Measurements from ENCODE around the gene WASHC1. TPM values are rescaled to one million over a fixed set of nuclear protein-coding genes. Genes with fewer than 3 reads are reported as not detected.
A peak's percentile ranks its signal among the peaks of the same experiment; 100 is the strongest.
"Not testable (repeated sequence)": the region's sequence is repeated elsewhere in the genome, so short reads cannot be mapped to it uniquely, and the experiment has no call there.

WASHC1 gene, protein sequence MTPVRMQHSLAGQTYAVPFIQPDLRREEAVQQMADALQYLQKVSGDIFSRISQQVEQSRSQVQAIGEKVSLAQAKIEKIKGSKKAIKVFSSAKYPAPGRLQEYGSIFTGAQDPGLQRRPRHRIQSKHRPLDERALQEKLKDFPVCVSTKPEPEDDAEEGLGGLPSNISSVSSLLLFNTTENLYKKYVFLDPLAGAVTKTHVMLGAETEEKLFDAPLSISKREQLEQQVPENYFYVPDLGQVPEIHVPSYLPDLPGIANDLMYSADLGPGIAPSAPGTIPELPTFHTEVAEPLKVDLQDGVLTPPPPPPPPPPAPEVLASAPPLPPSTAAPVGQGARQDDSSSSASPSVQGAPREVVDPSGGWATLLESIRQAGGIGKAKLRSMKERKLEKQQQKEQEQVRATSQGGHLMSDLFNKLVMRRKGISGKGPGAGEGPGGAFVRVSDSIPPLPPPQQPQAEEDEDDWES
- total RNA-seq = 1 to 10 TPM; 3.0 to 9.6 (median 6.5) TPM

DNA sequence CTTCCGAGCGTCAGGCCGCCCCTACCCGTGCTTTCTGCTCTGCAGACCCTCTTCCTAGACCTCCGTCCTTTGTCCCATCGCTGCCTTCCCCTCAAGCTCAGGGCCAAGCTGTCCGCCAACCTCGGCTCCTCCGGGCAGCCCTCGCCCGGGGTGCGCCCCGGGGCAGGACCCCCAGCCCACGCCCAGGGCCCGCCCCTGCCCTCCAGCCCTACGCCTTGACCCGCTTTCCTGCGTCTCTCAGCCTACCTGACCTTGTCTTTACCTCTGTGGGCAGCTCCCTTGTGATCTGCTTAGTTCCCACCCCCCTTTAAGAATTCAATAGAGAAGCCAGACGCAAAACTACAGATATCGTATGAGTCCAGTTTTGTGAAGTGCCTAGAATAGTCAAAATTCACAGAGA, at the start of gene WASHC1:
Gene WASHC1 (minus strand): TSS at position 101 of the 400 bp plus-strand sequence. CDS start 4,457 bp downstream, outside the sequence.
- H3K9me3 ChIP-seq; DNase-seq (ENCODE audit: extremely low spot score); intact Hi-C loops (cut with DNase I); H3K4me1 ChIP-seq; H3K27ac ChIP-seq (replicated peaks in 1 of 4); H3K27me3 ChIP-seq; H3K36me3 ChIP-seq: not testable (repeated sequence)
- WGBS = no CpG with 5 or more reads among the region's 20 CpGs
- peak within 1 kb of the TSS; percentile 35 to 59 (median 50) for H3K4me3 ChIP-seq

- no CpG with 5 or more reads among the region's 3 CpGs for WGBS
- H3K9me3 ChIP-seq = not testable (repeated sequence)
Measured at GRCh38 chr9:78333-78732, 49.1 kb upstream of the WASHC1 start.

DNA sequence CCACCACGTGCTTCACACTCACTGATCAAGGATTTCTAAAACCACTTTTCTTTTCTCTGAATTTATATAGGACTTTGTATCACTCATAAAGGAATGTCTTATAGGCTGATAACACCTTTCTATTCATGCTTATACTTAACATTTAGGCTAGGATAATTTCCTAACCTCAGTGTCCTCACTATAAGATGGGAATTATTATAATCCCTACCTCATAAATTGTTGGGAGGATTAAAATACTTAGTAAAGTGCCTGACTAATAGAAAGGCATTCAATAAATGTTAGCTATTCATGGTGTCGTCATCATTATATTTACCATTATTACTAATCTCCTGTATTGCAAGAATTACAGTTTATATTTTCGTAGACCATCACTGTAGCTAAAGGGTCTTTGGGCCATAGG, 47.1 kb upstream of the WASHC1 start:
- WGBS = no CpG with 5 or more reads among the region's 3 CpGs
- intact Hi-C loops (cut with DNase I); H3K36me3 ChIP-seq; H3K9me3 ChIP-seq; H3K4me3 ChIP-seq; DNase-seq (ENCODE audit: extremely low spot score); H3K27ac ChIP-seq (replicated peaks in 1 of 4): not testable (repeated sequence)
- H3K27me3 ChIP-seq = peaks cover 0 to 16% (median 0%) of the 10 kb centered on the region in 4 donors
- peaks cover 6 to 12% (median 8%) of the 10 kb centered on the region in 4 donors for H3K4me1 ChIP-seq

More at GRCh38 chr9:78333-78732, 49.1 kb upstream of the WASHC1 start:
- H3K4me1 ChIP-seq; H3K4me3 ChIP-seq; H3K27ac ChIP-seq (replicated peaks in 1 of 4); H3K36me3 ChIP-seq; DNase-seq (ENCODE audit: extremely low spot score); intact Hi-C loops (cut with DNase I); H3K27me3 ChIP-seq: not testable (repeated sequence)

DNA sequence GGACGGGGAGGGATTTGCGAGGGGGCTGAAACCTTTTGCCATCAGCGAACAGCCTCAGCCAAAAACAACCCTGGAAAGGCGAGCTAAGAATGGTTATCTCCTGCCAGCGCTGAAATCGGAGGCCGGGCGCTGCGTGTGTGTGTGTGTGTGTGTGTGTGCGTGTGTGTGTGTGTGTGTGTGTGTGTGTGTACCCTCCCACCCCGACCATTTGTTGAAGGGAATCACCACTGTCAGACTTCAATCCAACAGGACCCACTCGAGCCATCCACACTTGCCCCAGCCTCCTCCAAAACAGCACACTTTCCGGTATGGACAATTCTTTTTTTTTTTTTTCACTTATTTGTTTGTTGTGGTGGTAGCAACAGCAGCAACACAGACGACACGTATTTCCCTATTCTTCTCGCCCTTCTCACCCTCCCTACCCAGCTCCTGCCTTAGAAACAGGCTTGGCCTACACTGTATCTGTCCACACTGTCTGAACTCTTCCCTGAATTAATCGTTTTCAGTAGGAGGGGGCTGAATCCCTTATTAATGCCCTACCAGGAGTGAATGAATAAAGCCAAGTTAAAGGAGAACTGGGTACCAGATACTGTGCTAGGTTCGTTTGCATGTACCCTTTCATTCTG, 44.8 kb upstream of the WASHC1 start:
- peak overlapping the region in 3 of 4 donors; percentile 49 to 65 (median 57) for H3K27ac ChIP-seq (replicated peaks in 1 of 4)
- peak overlapping the region; percentile 38 to 59 (median 56) for H3K4me3 ChIP-seq
- H3K27me3 ChIP-seq = peaks cover 0 to 16% (median 0%) of the 10 kb centered on the region in 4 donors
- peaks cover 6 to 12% (median 8%) of the 10 kb centered on the region in 4 donors for H3K4me1 ChIP-seq
- H3K36me3 ChIP-seq; H3K9me3 ChIP-seq; intact Hi-C loops (cut with DNase I); DNase-seq (ENCODE audit: extremely low spot score): not testable (repeated sequence)
- 42% methylated on average over 7 of the region's 18 CpGs for WGBS

- peak overlapping the region in 3 of 4 donors; percentile 49 to 65 (median 57) for H3K27ac ChIP-seq (replicated peaks in 1 of 4)
- peaks cover 6 to 12% (median 8%) of the 10 kb centered on the region in 4 donors for H3K4me1 ChIP-seq
- peak overlapping the region; percentile 38 to 59 (median 56) for H3K4me3 ChIP-seq
- H3K36me3 ChIP-seq; H3K9me3 ChIP-seq; intact Hi-C loops (cut with DNase I): not testable (repeated sequence)
- peak; percentile 60 for DNase-seq (ENCODE audit: extremely low spot score)
- WGBS = no CpG with 5 or more reads among the region's 109 CpGs
- H3K27me3 ChIP-seq = peaks cover 0 to 16% (median 0%) of the 10 kb centered on the region in 4 donors
Measured at GRCh38 chr9:73076-73899, 44.0 kb upstream of the WASHC1 start.

DNA sequence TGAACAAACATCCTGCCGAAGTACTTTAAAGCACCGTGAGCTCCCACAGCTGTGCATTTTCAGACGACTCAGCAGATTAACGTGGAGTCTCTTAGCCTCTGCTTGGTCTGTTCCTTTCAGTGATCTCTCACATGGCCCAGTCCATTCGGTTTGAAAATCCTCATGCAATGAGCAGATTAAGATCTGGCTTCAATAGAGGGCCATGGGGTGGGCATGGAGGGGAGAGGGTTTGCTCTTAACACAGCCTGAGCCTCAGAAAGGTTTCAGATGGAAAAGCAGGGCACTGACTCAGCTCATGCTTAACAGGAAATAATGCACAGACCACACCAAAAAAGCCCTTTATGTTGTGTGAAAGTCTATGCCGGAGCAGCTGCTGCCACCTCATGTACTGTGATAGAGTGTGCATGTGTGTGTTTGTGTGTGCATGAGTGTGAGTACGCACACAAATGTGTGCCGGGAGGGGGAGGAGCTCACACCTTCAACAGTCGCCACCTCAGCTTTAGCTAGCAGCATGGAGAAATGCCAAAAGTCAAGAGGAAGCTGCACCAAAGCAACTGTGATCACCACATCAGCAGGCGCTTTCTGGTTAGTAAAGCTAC, 33.9 kb upstream of the WASHC1 start:
- intact Hi-C loops (cut with DNase I); DNase-seq (ENCODE audit: extremely low spot score); H3K4me1 ChIP-seq; H3K27me3 ChIP-seq; H3K4me3 ChIP-seq; H3K36me3 ChIP-seq; H3K27ac ChIP-seq (replicated peaks in 1 of 4); H3K9me3 ChIP-seq: not testable (repeated sequence)
- WGBS = no CpG with 5 or more reads among the region's 10 CpGs

DNA sequence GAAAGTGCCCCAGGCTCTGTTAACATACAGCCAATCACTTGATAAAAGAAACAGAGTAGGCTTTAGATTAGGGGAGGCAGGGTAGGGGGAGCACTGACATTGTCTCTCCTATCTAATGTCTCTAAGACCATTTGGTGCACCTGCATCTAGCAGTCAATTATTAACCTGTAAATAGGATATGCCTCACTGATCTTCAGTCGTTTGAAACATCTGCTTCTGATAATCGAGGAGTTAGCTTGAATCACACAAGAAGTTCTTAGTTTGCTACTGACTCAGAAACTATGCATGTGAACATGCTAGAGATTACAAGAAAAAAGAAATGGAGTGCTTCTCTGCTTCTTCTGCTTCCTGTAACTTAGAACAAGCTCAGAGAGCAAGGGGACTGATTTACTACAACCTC, 23.4 kb upstream of the WASHC1 start:
- H3K36me3 ChIP-seq; DNase-seq (ENCODE audit: extremely low spot score); H3K27me3 ChIP-seq; intact Hi-C loops (cut with DNase I); H3K4me1 ChIP-seq; H3K4me3 ChIP-seq; H3K9me3 ChIP-seq; H3K27ac ChIP-seq (replicated peaks in 1 of 4): not testable (repeated sequence)
- 54% methylated on average over 2 of the region's 2 CpGs for WGBS

GRCh38 chr9:48190-48842, 19.1 kb upstream of the WASHC1 start:
- 54% methylated on average over 3 of the region's 5 CpGs for WGBS
- H3K4me1 ChIP-seq; DNase-seq (ENCODE audit: extremely low spot score); H3K36me3 ChIP-seq; H3K4me3 ChIP-seq; H3K9me3 ChIP-seq; intact Hi-C loops (cut with DNase I); H3K27ac ChIP-seq (replicated peaks in 1 of 4); H3K27me3 ChIP-seq: not testable (repeated sequence)

DNA sequence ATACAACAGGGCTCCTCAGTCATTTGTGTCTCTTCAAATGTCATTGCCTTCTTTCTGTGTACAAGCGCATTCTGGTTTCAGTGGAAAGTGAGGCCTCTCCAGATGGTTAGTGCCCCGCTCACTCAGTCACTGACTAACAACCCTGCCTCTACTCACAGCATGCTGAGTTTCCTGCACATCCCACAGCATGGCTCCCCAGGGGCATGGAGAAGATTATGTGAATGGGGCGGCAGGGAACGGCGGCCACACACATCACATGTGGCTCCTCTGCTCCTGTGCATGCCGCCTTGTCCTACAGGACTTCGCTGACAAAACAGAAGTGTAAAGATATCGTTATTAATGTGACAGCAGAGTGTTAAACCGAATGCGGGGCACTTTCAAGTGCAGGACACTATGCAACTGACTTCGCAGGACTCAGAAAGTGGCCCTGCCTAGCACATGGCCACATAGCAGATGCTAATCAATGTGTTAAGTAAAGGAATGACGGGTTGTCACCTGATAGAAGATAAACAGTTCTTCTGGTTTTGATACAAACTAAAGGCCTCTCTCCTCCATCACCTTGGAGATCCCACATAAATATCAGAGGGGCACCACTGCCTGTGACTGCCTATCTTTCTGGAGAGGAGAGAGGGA, 17.5 kb upstream of the WASHC1 start:
- H3K27me3 ChIP-seq; H3K4me3 ChIP-seq; H3K9me3 ChIP-seq; intact Hi-C loops (cut with DNase I); H3K27ac ChIP-seq (replicated peaks in 1 of 4); DNase-seq (ENCODE audit: extremely low spot score); H3K36me3 ChIP-seq; H3K4me1 ChIP-seq: not testable (repeated sequence)
- no CpG with 5 or more reads among the region's 12 CpGs for WGBS

DNA sequence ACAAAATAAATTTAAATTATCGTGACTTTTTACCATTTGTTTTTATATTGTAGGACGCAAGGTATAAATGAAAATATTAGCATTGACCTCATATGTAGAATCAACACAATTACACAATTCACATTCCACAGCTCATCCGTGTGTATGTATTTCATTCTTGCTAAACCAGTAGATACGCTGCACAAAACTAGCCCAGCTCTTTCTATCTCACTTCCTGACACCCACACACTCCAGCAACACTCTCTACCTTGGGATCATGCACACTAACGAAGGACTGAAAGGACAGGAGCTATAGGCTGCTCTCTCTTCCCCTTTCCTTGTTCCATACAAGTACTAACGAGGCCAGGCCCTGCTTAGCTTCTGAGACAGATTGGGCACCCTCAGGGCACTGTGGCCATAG, 16.9 kb upstream of the WASHC1 start:
- H3K36me3 ChIP-seq; DNase-seq (ENCODE audit: extremely low spot score); H3K9me3 ChIP-seq; H3K4me3 ChIP-seq; intact Hi-C loops (cut with DNase I); H3K27me3 ChIP-seq; H3K4me1 ChIP-seq; H3K27ac ChIP-seq (replicated peaks in 1 of 4): not testable (repeated sequence)
- 17% methylated on average over 4 of the region's 6 CpGs for WGBS

DNA sequence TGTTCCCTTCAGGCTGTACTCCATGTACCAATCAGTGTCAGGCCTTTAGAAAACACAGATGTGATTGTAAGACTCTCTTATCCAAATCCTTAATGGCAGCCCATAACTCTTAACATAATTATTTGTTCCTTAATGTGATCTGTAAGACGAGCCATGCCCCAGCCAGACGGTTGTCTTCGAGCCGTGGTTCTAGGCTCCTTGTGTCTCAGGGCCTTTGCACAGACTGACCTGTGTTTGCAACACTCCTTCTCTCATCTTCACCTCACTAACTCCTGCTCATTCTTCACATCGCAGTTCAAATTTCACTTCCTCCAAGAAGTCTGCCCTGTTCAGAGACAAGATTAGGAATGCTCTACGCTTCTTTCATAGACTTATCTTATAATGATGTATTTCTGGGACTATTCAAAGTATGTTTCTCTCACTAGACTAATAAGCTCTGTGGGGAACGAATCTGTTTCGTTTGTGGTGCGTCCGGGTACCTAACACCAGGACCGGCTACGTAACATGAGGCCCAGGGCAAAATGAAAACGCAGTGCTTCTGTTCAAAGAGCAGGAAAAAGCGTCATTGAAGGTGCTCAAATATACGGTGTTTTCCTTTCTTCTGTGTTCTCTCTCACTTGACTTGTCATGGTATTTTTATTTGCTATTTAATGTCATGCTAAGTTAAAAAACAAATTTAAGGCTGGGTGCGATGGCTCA, 16.1 kb upstream of the WASHC1 start:
- DNase-seq (ENCODE audit: extremely low spot score); H3K27ac ChIP-seq (replicated peaks in 1 of 4); H3K4me3 ChIP-seq; H3K27me3 ChIP-seq; intact Hi-C loops (cut with DNase I); H3K9me3 ChIP-seq; H3K4me1 ChIP-seq; H3K36me3 ChIP-seq: not testable (repeated sequence)
- WGBS = 92% methylated on average over 9 of the region's 16 CpGs

All from esophagus muscularis mucosa (tissue), 4 donors.